Suppressor macrophage treated with lipopolysaccharide for 1 hour (primary cell): Measurements from ENCODE around the gene RNF2.
"Not testable (repeated sequence)": the region's sequence is repeated elsewhere in the genome, so short reads cannot be mapped to it uniquely, and the experiment has no call there.

Experiments
- DNase-seq, 3 donors: peaks; one replicate each; pipeline ENCODE4 v3.0.0-alpha.2; 2020 to 2022

RNF2 gene

GRCh38 chr1:185044981-185045813, at the start of gene RNF2:
Gene RNF2 (plus strand): TSS chr1:185045558. CDS start chr1:185087554, 41,996 bp downstream.
- DNase-seq = peak; percentile 77 to 91 (median 82)

GRCh38 chr1:184999974-185000373, 45.4 kb upstream of the RNF2 start:
- DNase-seq = not testable (repeated sequence)

GRCh38 chr1:185001312-185001880, 44.0 kb upstream of the RNF2 start:
- not testable (repeated sequence) for DNase-seq

- no peak for DNase-seq
These were observed 36.5 kb upstream of the RNF2 start for GRCh38 chr1:185008838-185009237.

- DNase-seq = no peak
These were observed 35.0 kb upstream of the RNF2 start for GRCh38 chr1:185010361-185010760.

GRCh38 chr1:185014941-185015340, 30.4 kb upstream of the RNF2 start:
- DNase-seq = peak; percentile 19 to 52 (median 49)

- DNase-seq = no peak
These were observed 29.7 kb upstream of the RNF2 start for GRCh38 chr1:185015631-185016030.

GRCh38 chr1:185016880-185017279, 28.5 kb upstream of the RNF2 start:
- peak; percentile 38 to 57 (median 49) for DNase-seq

GRCh38 chr1:185017338-185017737, 28.0 kb upstream of the RNF2 start:
- DNase-seq = peak; percentile 78 to 92 (median 89)

- no peak for DNase-seq
These were observed 27.4 kb upstream of the RNF2 start for GRCh38 chr1:185017966-185018365.

- DNase-seq = no peak
These were observed 18.0 kb upstream of the RNF2 start for GRCh38 chr1:185027252-185027882.

GRCh38 chr1:185033686-185034085, 11.7 kb upstream of the RNF2 start:
- no peak for DNase-seq

GRCh38 chr1:185035258-185035657, 10.1 kb upstream of the RNF2 start:
- DNase-seq = no peak

GRCh38 chr1:185038813-185039376, 6.5 kb upstream of the RNF2 start:
- no peak for DNase-seq

GRCh38 chr1:185039726-185040407, 5.5 kb upstream of the RNF2 start:
- DNase-seq = no peak

GRCh38 chr1:185040408-185040735, 5.0 kb upstream of the RNF2 start:
- DNase-seq = no peak

- DNase-seq = no peak
These were observed 3.6 kb upstream of the RNF2 start for GRCh38 chr1:185041742-185042141.

GRCh38 chr1:185042737-185043136, 2.6 kb upstream of the RNF2 start:
- peak; percentile 45 to 55 (median 47) for DNase-seq

- DNase-seq = no peak
These were observed 971 bp upstream of the RNF2 start for GRCh38 chr1:185044387-185044786.

GRCh38 chr1:185045814-185046492, 595 bp downstream of the RNF2 start:
- DNase-seq = peak in 2 of 3 donors; percentile 32 to 71

- no peak for DNase-seq
These were observed 1.3 kb downstream of the RNF2 start for GRCh38 chr1:185046668-185047067.

- no peak for DNase-seq
These were observed 4.3 kb downstream of the RNF2 start for GRCh38 chr1:185049670-185050069.
